Measurements from ENCODE around the gene MRPL12. TPM values are rescaled to one million over a fixed set of nuclear protein-coding genes. Genes with fewer than 3 reads are reported as not detected.
"Not testable (repeated sequence)": the region's sequence is repeated elsewhere in the genome, so short reads cannot be mapped to it uniquely, and the experiment has no call there.

MRPL12 gene
- 10 to 100 TPM; 31.8 to 36.8 TPM for total RNA-seq
- long read RNA-seq, donor 1, transcript MRPL12-201 (5 exons, 1,028 nt), result major isoform, 12 of 13 reads
- long read RNA-seq, donor 1, partial matches to known transcripts, result 0 of 13 reads
- long read RNA-seq, donor 1, other reads (novel, unspliced or antisense), result 1 of 13 reads
- long read RNA-seq, donor 2, transcript MRPL12-201 (5 exons, 1,028 nt), result major isoform, 76 of 81 reads
- long read RNA-seq, donor 2, partial matches to known transcripts, result 3 of 81 reads
- long read RNA-seq, donor 2, other reads (novel, unspliced or antisense), result 2 of 81 reads

DNA sequence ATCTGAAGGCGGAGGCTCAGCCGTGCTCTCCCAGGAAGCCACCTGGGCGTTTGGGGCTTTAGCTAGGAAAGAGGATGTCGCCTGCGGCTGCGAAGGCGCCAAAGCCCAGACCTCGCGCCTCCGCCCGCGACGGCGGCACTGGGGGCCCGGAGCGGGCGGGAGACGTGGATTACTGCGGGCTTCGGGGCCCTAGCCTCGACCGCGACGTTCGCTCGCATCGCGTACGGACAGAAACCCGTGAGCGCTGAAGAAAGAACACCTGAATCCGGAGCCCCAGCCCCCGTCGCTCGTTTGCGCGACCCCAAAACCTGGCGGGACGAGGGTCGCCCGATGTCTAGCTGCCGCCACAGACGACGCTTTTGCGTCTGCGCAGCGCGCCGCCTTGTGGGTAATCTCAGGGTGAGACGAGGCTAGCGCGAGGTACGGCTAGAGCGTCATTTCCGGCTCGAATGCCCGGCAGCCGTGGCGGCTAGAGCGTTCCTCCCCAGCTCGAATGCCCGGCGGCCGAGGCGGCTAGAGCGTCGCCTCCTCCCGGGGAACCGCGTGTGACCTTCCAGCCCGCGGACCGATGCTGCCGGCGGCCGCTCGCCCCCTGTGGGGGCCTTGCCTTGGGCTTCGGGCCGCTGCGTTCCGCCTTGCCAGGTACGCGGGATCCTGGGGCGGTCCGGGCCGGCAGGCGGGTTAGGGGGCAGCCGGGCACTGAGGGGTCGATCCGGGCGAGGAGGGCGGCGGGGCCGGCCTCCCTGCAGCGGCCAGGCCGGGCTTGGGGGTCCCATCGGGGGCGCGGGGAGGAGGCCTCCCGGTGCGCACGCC lies at the start of gene MRPL12:
MRPL12 (plus strand) TSS at position 434 of the 813 bp plus-strand sequence; CDS start at position 569, 135 bp downstream.
- intact Hi-C loops (cut with DNase I), result no loop called here
- peak; percentile 98 for DNase-seq (ENCODE audit: low spot score)

DNA sequence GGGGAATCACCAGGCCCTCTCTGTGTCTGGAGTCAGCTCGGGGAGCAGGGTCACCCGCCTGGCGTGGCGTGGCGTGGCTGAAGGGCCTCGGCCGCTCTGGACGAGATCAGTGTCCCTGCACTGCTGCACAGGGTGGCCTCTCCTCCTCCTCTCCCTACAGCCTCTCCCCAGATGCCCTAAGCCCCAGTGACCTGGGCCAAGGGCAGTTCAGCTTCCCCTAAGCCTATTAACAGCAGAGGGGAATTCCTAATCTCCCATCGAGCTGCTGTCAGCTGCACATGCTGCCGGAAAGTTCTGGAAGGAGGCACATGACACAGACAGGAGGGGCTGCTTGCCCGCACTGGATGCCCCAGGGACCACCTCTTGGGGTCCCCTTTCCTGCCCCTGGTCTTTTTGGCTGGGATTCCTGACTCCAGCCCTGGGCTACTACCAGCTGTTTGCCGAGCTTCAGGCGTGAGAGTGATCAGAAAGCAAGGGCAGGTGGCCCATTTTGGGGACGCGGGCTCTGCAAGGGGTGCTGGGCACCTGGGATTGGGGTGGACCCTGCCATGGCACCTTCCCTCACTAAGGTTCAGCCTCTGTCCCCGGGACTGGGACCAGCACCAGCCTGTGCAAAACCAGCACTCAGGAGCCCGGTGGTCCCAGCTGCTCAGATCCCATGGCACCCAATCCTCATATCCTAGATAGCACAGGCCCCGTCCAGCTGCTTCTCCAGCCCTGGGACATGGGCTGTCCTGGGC lies 47.6 kb upstream of the MRPL12 start:
- intact Hi-C loops (cut with DNase I), result no loop called here
- no peak for DNase-seq (ENCODE audit: low spot score)

DNA sequence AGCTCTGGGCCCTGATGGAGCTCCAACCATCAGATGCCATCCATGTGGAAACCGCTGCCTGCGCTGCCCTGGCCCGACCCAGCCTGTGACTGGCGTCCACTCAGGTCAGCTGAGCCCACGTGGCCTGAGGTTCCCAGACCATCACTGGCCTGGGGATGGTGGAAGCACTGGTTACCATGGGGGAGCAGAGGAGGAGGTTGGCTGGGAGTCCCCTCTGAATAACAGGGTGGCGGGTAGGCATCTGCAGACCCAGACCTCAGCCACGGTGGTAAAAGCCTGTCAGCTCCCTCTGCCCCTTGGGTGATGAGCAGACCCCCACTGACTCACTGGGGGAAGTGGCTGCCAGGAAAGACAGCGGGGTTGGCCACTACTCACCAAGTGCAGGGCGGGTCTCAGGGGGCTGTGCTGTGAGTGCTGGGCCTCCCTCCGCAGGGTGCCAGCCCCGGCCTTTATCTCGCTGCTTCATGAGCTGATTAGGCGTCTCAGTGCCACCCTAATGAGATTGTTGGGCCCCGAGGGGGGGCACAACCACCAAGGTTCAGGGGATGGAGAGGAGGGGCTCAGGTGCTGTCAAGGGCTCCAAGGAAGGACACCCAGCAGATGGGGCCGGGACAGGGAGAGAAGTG lies 46.9 kb upstream of the MRPL12 start, which contains the start of gene PDE6G:
PDE6G (minus strand) TSS at position 425 of the 626 bp plus-strand sequence. CDS start 3,237 bp downstream, outside the sequence.
- intact Hi-C loops (cut with DNase I), result no loop called here
- DNase-seq (ENCODE audit: low spot score), result no peak

DNA sequence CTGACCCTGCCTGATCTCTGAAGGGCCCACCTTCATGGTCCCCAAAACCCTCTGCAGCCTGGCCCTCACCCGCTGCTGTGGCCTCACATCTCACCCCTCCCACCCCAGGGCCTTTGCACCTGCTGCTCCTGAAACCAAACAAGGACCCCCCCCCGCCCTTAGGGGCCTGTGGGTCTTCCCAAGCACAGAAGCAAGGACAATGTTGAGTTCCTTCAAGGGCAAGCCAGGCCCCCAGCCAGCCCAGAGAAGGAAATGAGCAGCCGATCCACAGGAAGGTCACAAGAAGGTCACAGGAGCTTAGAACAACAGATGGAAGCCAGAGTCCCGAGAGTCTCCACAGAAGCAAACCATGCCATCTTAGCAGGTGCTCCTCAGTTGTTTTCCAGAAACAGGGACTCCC lies 46.3 kb upstream of the MRPL12 start:
- no peak for DNase-seq (ENCODE audit: low spot score)
- intact Hi-C loops (cut with DNase I), result no loop called here

DNA sequence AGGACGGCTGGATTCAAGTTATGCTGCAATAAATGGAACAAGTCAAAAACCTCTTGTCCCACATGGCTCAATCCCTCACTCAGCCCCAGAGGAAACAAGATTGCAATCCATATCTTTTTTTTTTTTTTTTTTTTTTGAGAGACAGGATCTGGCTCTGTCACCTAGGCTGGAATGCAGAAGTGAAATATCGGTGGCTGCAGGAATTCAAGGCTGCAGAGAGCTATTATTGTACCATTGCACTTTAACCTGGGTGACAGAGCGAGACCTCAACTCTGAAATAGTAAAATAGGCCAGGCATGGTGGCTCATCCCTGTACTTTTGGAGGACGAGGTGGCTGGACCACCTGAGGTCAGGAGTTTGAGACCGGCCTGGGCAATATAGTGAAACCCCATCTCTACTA lies 44.1 kb upstream of the MRPL12 start:
- DNase-seq (ENCODE audit: low spot score), result no peak
- intact Hi-C loops (cut with DNase I), result no loop called here

DNA sequence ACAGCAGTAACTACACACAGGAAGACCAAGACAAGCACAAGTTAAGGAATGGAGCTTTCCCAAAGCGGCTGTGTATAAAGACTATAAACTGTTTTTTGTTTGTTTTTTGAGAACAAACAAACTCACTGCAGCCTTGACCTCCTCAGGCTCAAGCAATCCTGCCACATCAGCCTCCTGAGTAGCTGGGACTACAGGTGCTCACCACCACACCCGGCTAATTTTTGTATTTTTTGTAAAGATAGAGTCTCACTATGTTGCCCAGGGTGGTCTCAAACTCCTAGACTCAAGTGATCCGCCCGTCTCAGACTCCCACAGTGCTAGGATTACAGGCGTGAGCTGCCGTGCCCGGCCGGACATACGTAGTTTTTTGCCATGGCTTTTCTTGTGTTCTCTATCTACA lies 42.7 kb upstream of the MRPL12 start:
- intact Hi-C loops (cut with DNase I), result no loop called here
- no peak for DNase-seq (ENCODE audit: low spot score)

DNA sequence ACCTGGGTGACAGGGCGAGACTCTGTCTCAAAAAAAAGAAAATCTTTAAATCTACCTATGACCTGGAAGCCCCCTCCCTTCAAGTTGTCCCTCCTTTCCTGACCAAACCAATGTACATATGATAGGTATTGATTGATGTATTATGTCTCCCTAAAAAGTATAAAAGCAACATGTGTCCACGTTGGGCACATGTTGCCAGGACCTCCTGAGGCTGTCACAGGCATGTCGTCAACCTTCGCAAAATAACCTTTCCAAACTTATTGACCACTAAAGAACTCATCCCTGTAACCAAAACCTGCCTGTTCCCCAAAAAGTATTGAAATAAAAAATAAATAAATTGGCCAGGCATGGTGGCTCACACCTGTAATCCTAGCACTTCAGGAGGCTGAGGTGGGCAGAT lies 41.2 kb upstream of the MRPL12 start:
- no peak for DNase-seq (ENCODE audit: low spot score)
- intact Hi-C loops (cut with DNase I), result no loop called here

DNA sequence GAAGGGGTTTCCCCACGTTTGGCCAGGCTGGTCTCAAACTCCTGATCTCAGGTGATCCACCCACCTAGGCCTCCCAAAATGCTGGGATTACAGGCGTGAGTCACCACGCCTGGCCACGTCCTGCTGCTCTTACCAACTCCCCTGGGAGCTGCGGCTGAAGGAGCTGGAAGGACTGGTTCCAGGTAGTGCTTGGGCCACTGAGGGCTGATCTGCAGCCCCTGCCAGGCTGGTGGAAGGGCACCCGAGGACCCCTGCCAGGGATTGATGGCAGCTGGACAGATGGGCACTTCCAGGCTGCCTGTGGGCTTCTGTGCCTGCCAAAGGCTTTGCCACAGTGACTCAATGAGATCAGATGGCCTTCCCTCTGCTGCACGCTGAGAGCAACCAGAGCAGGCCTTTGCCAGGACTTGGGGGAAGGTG lies 39.1 kb upstream of the MRPL12 start:
- intact Hi-C loops (cut with DNase I), result no loop called here
- DNase-seq (ENCODE audit: low spot score), result no peak

DNA sequence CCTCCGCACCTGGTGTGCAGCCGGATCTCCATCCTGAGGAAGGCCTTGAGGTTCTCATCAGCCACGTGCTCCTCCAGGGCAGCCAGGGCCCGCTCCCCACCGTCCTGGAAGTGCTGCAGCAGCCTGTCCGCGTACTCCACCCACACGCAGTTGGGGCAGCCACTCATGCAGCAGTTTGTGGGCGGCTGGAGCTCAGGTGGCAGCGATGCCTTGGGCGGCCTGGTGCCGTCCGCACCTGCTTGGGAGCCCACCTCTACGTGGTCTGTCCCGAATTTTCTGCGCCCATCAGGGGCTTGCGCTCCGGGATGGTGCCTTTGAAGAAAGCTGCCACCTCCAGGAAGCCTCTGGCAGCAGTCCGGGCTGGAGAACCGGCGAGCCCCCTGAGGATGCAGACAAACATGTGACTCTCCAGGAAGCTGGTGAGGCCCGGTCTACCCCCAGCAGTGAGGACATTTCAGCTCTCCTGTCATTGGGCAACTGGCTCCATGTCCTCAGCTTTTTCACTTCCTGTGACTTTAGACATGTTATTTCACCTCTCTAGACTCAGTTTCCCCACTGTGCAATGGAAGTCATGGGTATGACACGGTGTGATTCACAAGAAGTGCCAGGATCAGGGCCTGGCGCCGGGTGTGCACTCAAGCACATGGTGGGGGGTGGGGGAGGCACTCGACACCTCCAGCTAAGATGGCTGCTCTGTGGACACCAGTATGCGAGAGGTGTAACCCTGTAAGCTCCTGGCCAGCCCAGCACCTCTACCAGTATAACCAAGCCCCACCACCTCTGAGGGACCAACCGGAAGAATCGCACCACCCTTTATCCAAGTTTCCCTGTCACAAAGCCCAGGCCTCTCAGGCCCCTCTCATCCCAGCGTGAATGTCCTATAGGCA lies 37.7 kb upstream of the MRPL12 start:
- intact Hi-C loops (cut with DNase I), result no loop called here
- DNase-seq (ENCODE audit: low spot score), result no peak

DNA sequence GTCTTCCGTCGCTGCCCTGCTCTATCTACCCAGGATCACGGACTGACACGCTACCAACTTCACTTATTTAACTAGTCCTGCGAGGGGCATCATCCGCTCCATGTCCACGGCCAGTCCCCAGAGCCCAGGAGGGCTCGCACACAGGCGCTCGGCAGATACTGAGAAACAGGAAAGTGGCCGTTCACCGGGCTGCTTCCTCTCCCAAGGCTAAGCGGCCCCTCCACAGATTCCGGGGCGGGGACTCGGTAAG lies 37.1 kb upstream of the MRPL12 start:
- no peak for DNase-seq (ENCODE audit: low spot score)
- intact Hi-C loops (cut with DNase I), result no loop called here

DNA sequence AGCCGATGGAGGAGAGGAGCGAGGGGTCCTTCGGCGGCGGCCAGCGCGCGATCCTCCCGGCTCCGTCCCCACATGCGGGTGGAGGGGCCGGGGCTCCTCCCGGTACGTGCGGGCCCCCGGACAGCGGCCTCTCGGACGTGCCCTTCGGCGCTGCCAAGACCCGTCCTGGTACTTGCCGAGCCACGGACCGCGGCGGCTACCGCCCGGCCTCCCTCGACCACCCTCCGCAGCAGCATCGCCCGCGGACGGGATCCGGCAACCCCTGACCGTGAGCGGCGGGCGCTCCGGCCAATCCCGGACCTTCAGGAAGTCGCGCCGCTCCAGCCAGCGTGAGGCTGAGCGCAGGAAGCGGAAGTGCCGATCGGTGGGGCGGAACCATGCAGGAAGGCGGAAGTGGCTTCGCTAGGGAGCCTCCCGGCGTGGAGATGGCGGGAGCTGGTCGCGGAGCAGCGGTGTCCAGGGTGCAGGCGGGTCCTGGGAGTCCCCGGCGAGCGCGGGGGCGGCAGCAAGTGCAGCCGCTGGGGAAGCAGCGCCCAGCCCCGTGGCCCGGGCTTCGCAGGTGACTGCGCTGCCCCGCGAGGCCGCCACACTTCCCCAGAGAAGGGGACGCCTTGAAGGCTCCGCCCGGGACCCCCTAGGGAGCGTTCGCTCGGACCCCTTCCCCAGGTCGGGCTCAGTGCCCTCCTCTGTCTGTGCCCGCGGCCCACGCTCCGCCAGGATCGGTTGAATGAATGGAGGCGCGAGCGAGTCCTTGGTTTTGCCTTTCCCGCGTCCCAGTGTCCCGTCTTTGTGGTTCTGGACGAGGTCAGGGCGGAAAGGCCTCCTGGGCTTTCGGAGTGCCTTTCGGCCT lies 36.6 kb upstream of the MRPL12 start, which contains the start of the genes CCDC137 and OXLD1:
CCDC137 (plus strand) TSS at position 396 of the 850 bp plus-strand sequence; CDS start at position 426, 30 bp downstream.
OXLD1 (minus strand) TSS at position 264 of the 850 bp plus-strand sequence; CDS start at position 236, 28 bp downstream.
- DNase-seq (ENCODE audit: low spot score), result peak; percentile 99
- intact Hi-C loops (cut with DNase I), result no loop called here

DNA sequence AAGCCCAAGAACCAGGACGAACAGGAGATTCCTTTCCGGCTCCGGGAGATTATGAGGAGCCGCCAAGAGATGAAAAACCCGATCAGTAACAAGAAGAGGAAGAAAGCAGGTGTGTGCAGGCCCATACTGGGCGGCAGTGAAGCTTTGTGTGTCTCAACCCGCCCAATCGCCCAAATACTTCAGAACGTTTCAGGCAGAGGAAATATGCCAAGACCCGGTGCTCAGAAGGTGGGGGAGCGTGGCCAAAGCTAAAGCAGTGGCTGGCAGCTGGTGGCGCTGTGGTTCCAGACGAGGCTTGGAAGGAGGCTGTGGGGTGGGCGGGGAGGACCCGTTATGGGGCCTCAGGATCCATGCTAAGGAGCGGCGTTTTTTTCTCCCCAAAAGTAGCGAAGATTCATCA lies 35.4 kb upstream of the MRPL12 start:
- intact Hi-C loops (cut with DNase I), result no loop called here
- no peak for DNase-seq (ENCODE audit: low spot score)

DNA sequence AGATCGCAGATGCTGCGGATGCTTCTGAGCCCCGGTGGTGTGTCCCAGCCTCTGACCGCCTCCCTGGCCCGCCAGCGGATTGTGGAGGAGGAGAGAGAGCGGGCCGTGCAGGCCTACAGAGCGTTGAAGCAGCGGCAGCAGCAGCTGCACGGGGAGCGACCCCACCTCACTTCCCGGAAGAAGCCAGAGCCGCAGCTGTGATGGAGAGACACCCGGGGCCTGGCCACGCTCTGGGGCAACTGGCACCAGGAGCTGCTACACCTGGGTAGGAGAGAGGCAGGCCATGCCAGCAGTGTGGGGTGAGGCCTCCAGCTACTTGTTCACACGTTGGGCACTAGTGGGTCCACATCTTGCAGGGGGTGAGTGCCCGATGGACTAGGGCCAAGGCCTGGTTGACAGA lies 30.7 kb upstream of the MRPL12 start:
- DNase-seq (ENCODE audit: low spot score), result no peak
- intact Hi-C loops (cut with DNase I), result no loop called here

DNA sequence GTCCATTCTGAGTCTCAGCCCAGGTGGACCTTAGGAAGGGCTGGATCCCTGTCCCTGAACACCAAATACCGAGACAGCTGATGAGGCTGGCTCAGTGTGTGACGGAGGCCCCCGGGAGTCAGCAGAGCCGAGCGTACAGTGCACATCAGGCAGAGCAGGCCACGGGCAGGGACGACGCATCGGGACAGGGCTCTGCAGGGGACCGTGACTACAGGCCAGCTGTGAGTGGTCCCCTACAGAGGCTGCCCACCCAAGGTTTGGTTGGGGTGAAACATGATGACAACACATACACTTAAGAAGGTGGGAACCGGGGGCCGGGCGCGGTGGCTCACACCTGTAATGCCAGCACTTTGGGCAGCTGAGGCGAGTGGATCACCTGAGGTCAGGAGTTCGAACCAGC lies 30.2 kb upstream of the MRPL12 start:
- intact Hi-C loops (cut with DNase I), result no loop called here

DNA sequence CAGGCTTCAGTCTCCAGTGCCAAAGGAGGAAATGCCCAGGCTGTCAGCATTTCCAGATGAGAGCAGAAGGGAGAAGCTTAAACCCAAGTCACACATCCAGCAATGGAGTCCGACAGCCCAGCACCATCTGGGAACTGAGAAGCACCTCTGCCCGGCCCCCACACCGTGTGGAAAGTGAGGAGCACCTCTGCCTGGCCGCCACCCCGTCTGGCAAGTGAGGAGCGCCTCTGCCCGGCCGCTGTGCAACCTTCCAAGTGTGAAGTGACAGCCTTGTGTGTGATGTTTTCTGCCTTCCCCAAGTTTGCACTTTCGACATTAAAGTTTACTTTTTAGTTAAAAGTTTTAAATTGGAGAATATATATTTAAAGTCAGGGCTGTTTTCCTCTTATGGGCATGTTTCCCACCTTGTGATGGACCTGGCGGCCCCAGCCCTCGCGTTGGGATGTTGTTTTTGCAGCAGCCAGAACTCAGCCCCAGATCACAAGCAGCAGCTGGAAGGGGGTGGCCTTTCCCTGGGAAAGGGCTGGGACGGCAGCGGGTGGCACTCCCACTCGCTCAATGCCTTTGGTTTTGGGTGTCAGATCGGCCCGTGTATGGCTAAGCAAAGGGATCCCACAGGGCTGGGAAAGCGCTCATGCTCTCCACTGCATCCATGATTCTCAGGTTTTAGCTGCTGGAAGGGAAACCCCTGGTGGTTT lies 29.5 kb upstream of the MRPL12 start:
- no peak for DNase-seq (ENCODE audit: low spot score)
- intact Hi-C loops (cut with DNase I), result no loop called here

More for the DNA sequence above, 30.2 kb upstream of the MRPL12 start:
- DNase-seq (ENCODE audit: low spot score), result no peak

DNA sequence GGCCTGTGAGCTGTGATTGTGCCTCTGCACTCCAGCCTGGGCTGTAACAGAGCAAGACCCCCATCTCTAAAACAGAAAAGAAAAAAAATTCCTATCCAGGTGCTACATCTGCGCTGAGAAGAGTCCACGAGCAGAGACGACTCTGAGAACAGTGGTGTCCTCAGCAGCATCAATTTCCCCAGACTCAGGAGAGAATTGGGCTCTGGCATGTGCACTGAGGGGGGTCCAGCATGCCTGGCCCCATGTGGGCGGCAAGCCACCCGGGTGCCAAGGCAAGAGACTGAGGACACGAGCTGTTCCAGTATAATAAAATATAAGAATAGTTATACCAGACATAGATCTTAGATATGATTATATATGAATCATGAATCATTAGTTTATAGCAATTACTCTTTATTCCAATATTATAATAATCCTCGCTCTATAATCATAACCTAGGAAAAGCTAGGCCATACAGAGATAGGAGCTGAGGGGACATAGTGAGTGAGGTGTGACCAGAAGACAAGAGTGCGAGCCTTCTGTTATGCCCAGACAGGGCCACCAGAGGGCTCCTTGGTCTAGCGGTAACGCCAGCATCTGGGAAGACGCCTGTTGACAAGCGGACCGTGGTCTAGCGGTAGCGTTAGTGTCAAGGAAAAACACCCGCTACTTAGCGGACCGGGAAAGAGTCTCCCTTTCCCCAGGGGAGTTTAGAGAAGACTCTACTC lies 27.5 kb upstream of the MRPL12 start:
- intact Hi-C loops (cut with DNase I), result not testable (repeated sequence)

DNA sequence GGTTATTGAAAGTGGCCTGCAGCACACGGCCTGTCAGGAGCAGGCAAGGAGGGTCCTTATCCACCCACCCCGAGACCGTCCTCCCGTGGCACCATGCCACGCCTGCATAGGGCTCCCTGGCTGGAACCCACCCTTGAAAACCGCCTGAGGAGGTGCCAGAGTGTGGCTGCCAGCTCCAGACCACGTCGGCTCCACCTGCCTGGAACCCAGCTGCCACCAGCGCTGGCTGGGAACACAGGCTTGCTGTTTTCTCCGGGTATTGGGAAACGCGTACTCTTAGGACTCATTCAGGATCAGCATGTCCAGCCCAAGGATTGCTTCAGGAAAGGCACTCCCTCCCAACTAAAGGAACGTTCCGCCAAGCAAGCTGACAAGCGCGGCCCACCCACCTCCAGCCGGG lies 26.3 kb upstream of the MRPL12 start:
- DNase-seq (ENCODE audit: low spot score), result no peak
- intact Hi-C loops (cut with DNase I), result no loop called here

More for the DNA sequence above, 27.5 kb upstream of the MRPL12 start:
- not testable (repeated sequence) for DNase-seq (ENCODE audit: low spot score)
